ENCODE data around the gene ZNF224. TPM values are rescaled to one million over a fixed set of nuclear protein-coding genes. Genes with fewer than 3 reads are reported as not detected.
A peak's percentile ranks its signal among the peaks of the same experiment; 100 is the strongest.

Gene ZNF224
- total RNA-seq, 4 donors from 2014 or later = 16.2 to 34.1 (median 28.4) TPM

DNA sequence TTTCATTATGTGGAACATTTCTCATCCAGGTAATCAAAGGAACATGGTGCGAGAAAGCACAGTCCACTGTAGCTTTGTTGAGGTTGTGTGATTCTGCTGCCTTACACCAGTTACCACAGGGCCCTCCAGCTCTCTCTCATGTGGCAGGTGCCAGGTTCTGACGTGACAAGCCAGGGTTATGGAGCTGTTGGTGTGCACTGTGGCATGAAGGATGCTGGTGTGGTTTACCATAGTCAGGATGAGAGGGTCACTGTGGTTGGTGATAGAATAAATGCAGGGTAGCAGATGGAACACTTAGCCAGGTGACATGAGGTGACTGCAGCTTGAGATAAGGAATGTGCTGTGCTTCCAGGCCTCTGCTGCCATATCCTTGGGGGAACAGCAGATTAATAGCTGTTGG is 34.9 kb upstream of the ZNF224 start:
- Histone ChIP-seq H3K4me1 (no peaks in the 10 kb centered on the region), H3K4me3 (no peak overlapping the region), H3K9me3 (peaks cover 0 to 65% (median 2%) of the 10 kb centered on the region in 4 donors), H3K27me3 (no peaks in the 10 kb centered on the region), H3K27ac (no peak overlapping the region), H3K36me3 (peaks cover 3 to 97% (median 25%) of the 10 kb centered on the region in 3 donors)
- 88 to 90% methylated on average over 2 of the region's 2 CpGs for whole genome bisulfite sequencing, 2 donors
- DNase-seq (ENCODE audit: low spot score in 2 of 2) = no peak
- TF ChIP-seq POLR2A (IDR thresholded peaks at IDR 0.05) = no peak

DNA sequence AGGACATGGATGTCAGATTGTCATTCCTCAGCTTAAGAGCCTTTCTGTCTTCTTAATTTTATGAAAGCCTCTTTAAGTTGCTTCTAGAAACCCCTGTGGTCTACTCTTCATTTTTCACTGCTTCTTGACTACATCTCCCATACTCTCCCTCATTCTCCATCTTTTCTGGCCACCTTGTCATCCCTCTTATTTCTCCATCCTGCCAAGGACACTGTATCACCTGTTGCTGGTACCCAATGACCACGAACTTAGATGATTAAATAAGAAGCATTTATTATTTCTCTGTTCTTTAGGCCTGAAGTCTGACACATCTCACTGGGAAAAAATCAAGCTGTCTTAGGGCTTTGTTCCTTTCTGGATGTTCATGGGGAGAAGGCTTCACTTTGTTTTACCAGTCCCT is 33.1 kb upstream of the ZNF224 start:
- no peaks in the 10 kb centered on the region for H3K4me1 ChIP-seq
- DNase-seq (ENCODE audit: low spot score in 2 of 2) = no peak
- peaks cover 0 to 73% (median 11%) of the 10 kb centered on the region in 4 donors for H3K9me3 ChIP-seq
- no peak overlapping the region for H3K4me3 ChIP-seq
- WGBS, 2 donors = 91 to 97% methylated on average over 1 of the region's 1 CpG
- H3K27me3 ChIP-seq = no peaks in the 10 kb centered on the region
- H3K36me3 ChIP-seq = peaks cover 0 to 97% (median 30%) of the 10 kb centered on the region in 3 donors
- TF ChIP-seq POLR2A (IDR thresholded peaks at IDR 0.05) (no peak), EP300 (IDR thresholded peaks at IDR 0.05) (no peak)
- TF ChIP-seq, protein P1, sequence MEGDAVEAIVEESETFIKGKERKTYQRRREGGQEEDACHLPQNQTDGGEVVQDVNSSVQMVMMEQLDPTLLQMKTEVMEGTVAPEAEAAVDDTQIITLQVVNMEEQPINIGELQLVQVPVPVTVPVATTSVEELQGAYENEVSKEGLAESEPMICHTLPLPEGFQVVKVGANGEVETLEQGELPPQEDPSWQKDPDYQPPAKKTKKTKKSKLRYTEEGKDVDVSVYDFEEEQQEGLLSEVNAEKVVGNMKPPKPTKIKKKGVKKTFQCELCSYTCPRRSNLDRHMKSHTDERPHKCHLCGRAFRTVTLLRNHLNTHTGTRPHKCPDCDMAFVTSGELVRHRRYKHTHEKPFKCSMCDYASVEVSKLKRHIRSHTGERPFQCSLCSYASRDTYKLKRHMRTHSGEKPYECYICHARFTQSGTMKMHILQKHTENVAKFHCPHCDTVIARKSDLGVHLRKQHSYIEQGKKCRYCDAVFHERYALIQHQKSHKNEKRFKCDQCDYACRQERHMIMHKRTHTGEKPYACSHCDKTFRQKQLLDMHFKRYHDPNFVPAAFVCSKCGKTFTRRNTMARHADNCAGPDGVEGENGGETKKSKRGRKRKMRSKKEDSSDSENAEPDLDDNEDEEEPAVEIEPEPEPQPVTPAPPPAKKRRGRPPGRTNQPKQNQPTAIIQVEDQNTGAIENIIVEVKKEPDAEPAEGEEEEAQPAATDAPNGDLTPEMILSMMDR (IDR thresholded peaks at IDR 0.05) = no peak
- H3K27ac ChIP-seq = no peak overlapping the region

DNA sequence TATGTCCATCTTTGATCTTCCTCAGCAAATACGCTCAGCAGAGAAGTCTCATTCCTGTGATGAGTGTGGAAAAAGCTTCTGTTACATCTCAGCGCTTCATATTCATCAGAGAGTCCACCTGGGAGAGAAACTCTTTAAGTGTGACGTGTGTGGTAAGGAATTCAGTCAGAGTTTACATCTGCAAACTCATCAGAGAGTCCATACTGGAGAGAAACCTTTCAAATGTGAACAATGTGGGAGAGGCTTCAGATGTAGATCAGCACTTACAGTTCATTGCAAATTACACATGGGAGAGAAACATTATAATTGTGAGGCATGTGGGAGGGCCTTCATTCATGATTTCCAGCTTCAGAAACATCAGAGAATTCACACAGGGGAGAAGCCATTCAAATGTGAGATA is 27.9 kb upstream of the ZNF224 start:
- Histone ChIP-seq H3K4me1 (no peaks in the 10 kb centered on the region), H3K27ac (no peak overlapping the region), H3K27me3 (no peaks in the 10 kb centered on the region), H3K4me3 (no peak overlapping the region), H3K36me3 (peaks cover 0 to 74% (median 29%) of the 10 kb centered on the region in 3 donors), H3K9me3 (peaks cover 3 to 93% (median 23%) of the 10 kb centered on the region in 4 donors)
- WGBS, 2 donors = 63 to 65% methylated on average over 3 of the region's 3 CpGs
- TF ChIP-seq EP300 (IDR thresholded peaks at IDR 0.05) (no peak), POLR2A (IDR thresholded peaks at IDR 0.05) (no peak)
- TF ChIP-seq, protein P1 (IDR thresholded peaks at IDR 0.05) = no peak
- DNase-seq (ENCODE audit: low spot score in 2 of 2) = no peak

DNA sequence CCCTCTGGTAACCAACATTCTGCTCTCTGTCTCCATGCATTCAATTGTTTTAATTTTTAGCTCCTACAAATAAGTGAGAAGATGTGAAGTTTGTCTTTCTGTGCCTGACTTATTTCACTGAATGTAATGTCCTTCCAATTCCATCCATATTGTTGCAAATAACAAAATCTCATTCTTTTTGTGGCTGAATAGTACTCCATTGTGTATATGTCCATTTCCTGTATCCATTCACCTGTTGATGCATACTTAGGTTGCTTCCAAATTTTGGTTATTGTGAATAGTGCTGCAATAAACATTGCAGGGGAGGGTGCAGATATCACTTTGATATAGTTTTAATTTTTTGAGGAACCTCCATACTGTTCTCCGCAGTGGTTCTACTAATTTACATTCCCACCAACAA is 24.7 kb upstream of the ZNF224 start:
- Histone ChIP-seq H3K27ac (no peak overlapping the region), H3K4me1 (peaks cover 0 to 11% (median 5%) of the 10 kb centered on the region in 4 donors), H3K4me3 (no peak overlapping the region), H3K9me3 (peaks cover 3 to 65% (median 20%) of the 10 kb centered on the region in 4 donors), H3K27me3 (no peaks in the 10 kb centered on the region), H3K36me3 (peaks cover 0 to 43% (median 13%) of the 10 kb centered on the region in 3 donors)
- TF ChIP-seq, protein P1 (IDR thresholded peaks at IDR 0.05) = no peak
- no peak for TF ChIP-seq POLR2A (IDR thresholded peaks at IDR 0.05)
- no peak for TF ChIP-seq EP300 (IDR thresholded peaks at IDR 0.05)
- no peak for DNase-seq (ENCODE audit: low spot score in 2 of 2)
- WGBS, 2 donors = 88 to 100% methylated on average over 1 of the region's 1 CpG

DNA sequence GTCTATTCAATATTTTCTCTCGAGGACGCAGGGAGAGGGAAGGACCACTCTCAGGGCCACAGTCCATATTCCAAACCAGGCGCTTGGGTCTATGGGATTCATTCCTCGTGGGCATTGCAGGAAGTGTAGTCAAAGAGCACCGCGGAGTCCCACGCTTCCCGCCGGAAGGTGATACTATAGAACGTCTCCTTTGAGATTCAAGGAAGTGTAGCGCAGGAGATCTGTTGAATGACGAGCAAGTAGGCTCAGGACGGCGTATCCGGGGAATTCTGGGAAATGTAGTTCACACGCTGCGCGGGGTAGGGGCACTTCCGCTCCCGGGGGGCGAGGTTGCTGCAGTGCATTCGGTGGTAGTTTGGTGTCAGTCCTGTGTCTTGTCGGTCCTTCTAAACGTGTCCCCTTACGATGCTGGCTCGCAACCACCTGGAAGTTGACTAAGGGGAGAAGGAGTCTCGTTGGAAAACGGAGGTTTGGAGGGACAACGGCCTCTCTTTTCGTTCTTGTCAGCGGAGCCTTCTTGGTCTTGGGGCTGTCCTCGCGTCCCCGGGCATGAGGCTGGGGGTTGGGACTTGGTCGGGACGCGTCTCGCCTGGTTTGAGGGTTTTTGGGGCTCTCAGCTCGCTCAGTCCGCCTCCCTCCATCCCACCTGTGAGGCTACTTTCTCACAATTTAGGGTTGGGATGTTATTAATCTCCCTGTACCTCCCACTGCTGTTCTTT is 22.2 kb upstream of the ZNF224 start, which contains the start of gene ZNF284:
TSS of gene ZNF284 (plus strand) at position 336 of the 719 bp plus-strand sequence. CDS start 4,231 bp downstream, outside the sequence.
- H3K9me3 ChIP-seq = peaks cover 0 to 39% (median 7%) of the 10 kb centered on the region in 4 donors
- no peaks in the 10 kb centered on the region for H3K27me3 ChIP-seq
- peak within 1 kb of the TSS in 2 of 4 donors; percentile 31 to 52 for H3K27ac ChIP-seq
- peaks cover 0 to 11% (median 5%) of the 10 kb centered on the region in 4 donors for H3K4me1 ChIP-seq
- 1 to 2% methylated on average over 28 to 40 of the region's 40 CpGs for WGBS, 2 donors
- TF ChIP-seq, protein P1 (IDR thresholded peaks at IDR 0.05) = no peak
- peak; percentile 30 to 66 for TF ChIP-seq EP300 (IDR thresholded peaks at IDR 0.05)
- DNase-seq (ENCODE audit: low spot score in 2 of 2) = peak; percentile 54 to 77
- H3K36me3 ChIP-seq = peaks cover 0 to 29% (median under 1%) of the 10 kb centered on the region in 3 donors
- H3K4me3 ChIP-seq = peak within 1 kb of the TSS; percentile 57 to 71 (median 63)

Measured in tibial nerve (tissue), 4 donors.